DND-41 (cell line): ENCODE measurements around the gene ATP6V1G1.

Experiments used
- ATAC-seq: fragments of 200-7000 bp; cut with Tn5 transposase; 3 replicates; pipeline ENCODE4 v1.9.1; 2021; ENCODE audit warnings: low read depth; ENCODE audit not compliant: insufficient read depth
- DNase-seq: peaks from one replicate; pipeline ENCODE4 v3.0.0-alpha.2; 2020
- H2AFZ ChIP-seq: 2 replicates; pipeline ENCODE4 v1.6.0; 2012; ENCODE audit warnings: low read depth, low read length
- H3K27ac ChIP-seq: 2 replicates; pipeline ENCODE4 v1.5.1; 2012; ENCODE audit warnings: low read length, inconsistent platforms
- H3K27me3 ChIP-seq: fragments of 200-600 bp; sonication (generic); 2 replicates; pipeline ENCODE4 v1.6.0; 2012; ENCODE audit warnings: low read length, mild to moderate bottlenecking, inconsistent platforms; ENCODE audit not compliant: insufficient read depth, poor library complexity
- H3K36me3 ChIP-seq: 2 replicates; pipeline ENCODE4 v1.5.1; 2012; ENCODE audit warnings: low read length, inconsistent platforms; ENCODE audit not compliant: insufficient read depth
- H3K4me1 ChIP-seq: 2 replicates; pipeline ENCODE4 v1.5.1; 2012; ENCODE audit warnings: mild to moderate bottlenecking, low read length; ENCODE audit not compliant: insufficient read depth
- H3K4me2 ChIP-seq: 2 replicates; pipeline ENCODE4 v1.6.0; 2012; ENCODE audit warnings: mild to moderate bottlenecking, moderate library complexity, low read length, inconsistent platforms; ENCODE audit not compliant: insufficient read depth
- H3K4me3 ChIP-seq, 2 experiments: fragments of 200-600 bp in 1 of 2; shearing (Covaris generic) in 1 of 2; 2 replicates each; pipeline ENCODE4 v1.5.1; 2012 to 2016; ENCODE audit warnings: inconsistent platforms in 2 of 2, low read length in 2 of 2, mild to moderate bottlenecking in 2 of 2, low read depth in 1 of 2, moderate library complexity in 1 of 2
- H3K79me2 ChIP-seq: 2 replicates; pipeline ENCODE4 v1.6.0; 2012; ENCODE audit warnings: low read length, inconsistent platforms; ENCODE audit not compliant: insufficient read depth
- H3K9ac ChIP-seq: 2 replicates; pipeline ENCODE4 v1.6.0; 2012; ENCODE audit warnings: low read depth, mild to moderate bottlenecking, inconsistent platforms, low read length, moderate library complexity
- H3K9me3 ChIP-seq: 2 replicates; pipeline ENCODE4 v1.5.1; 2012; ENCODE audit warnings: low read length, moderate library complexity, mild to moderate bottlenecking, inconsistent platforms; ENCODE audit not compliant: insufficient read depth, severe bottlenecking
- H4K20me1 ChIP-seq: 2 replicates; pipeline ENCODE4 v1.6.0; 2012; ENCODE audit warnings: low read length; ENCODE audit not compliant: insufficient read depth
- CTCF ChIP-seq: IDR thresholded peaks from 2 replicates; pipeline ENCODE4 v1.5.1; 2012; ENCODE audit warnings: borderline replicate concordance, low read length, moderate library complexity, mild to moderate bottlenecking; ENCODE audit not compliant: poor library complexity, severe bottlenecking; ENCODE audit errors: extremely low read depth
- EZH2 ChIP-seq: IDR thresholded peaks from 3 replicates; pipeline ENCODE4 v1.6.1; 2012; ENCODE audit warnings: borderline replicate concordance, low read depth, mild to moderate bottlenecking, moderate library complexity, low read length, inconsistent platforms; ENCODE audit not compliant: severe bottlenecking

Gene ATP6V1G1

GRCh38 chr9:114619191-114619761 is 31.7 kb downstream of the ATP6V1G1 start:
- ATAC-seq (no peak), DNase-seq (no peak)
- peaks cover 63% of the 10 kb centered on the region for H3K79me2 ChIP-seq
- H3K27me3 ChIP-seq = no peaks in the 10 kb centered on the region
- H3K4me2 ChIP-seq = no peak overlapping the region
- TF ChIP-seq CTCF (no peak), EZH2 (no peak)
- no peak overlapping the region for H3K4me3 ChIP-seq
- no peak overlapping the region for H3K27ac ChIP-seq
- no peak overlapping the region for H3K9ac ChIP-seq
- H3K36me3 ChIP-seq = peaks cover 61% of the 10 kb centered on the region
- H3K4me1 ChIP-seq = peaks cover 2% of the 10 kb centered on the region; the same call in 1 of the 2 replicates
- peaks cover 3% of the 10 kb centered on the region; the same call in 1 of the 2 replicates for H4K20me1 ChIP-seq
- H3K9me3 ChIP-seq = no peaks in the 10 kb centered on the region
- H2AFZ ChIP-seq = no peak overlapping the region

DNA sequence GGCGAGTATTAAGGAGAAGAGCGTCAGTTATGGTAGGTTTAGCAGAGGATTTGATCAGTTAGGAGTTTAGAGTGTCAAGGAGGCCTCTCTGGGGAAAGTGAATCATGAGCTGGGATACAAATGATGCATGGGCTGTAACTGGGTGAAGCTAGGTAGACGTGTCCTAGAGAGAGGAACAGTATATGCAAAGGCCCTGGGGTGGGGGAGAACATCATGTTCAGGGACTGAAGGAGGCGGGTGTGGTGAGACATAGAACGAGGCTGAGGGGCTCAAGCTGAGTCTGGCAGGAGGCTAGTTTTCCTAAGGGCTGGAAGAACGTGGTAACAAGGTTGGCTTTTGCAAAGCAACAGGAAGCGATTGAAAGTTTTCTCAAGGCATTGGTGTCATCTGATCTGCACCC is 34.0 kb downstream of the ATP6V1G1 start:
- DNase-seq (no peak), ATAC-seq (no peak)
- H3K4me3 ChIP-seq = no peak overlapping the region
- no peak overlapping the region for H3K9ac ChIP-seq
- TF ChIP-seq CTCF (no peak), EZH2 (no peak)
- no peaks in the 10 kb centered on the region for H3K27me3 ChIP-seq
- no peaks in the 10 kb centered on the region for H3K9me3 ChIP-seq
- H4K20me1 ChIP-seq = peaks cover 4% of the 10 kb centered on the region; the same call in 1 of the 2 replicates
- H3K27ac ChIP-seq = no peak overlapping the region
- peaks cover 48% of the 10 kb centered on the region for H3K79me2 ChIP-seq
- no peak overlapping the region for H2AFZ ChIP-seq
- H3K36me3 ChIP-seq = peaks cover 74% of the 10 kb centered on the region
- no peak overlapping the region for H3K4me2 ChIP-seq
- no peaks in the 10 kb centered on the region for H3K4me1 ChIP-seq

DNA sequence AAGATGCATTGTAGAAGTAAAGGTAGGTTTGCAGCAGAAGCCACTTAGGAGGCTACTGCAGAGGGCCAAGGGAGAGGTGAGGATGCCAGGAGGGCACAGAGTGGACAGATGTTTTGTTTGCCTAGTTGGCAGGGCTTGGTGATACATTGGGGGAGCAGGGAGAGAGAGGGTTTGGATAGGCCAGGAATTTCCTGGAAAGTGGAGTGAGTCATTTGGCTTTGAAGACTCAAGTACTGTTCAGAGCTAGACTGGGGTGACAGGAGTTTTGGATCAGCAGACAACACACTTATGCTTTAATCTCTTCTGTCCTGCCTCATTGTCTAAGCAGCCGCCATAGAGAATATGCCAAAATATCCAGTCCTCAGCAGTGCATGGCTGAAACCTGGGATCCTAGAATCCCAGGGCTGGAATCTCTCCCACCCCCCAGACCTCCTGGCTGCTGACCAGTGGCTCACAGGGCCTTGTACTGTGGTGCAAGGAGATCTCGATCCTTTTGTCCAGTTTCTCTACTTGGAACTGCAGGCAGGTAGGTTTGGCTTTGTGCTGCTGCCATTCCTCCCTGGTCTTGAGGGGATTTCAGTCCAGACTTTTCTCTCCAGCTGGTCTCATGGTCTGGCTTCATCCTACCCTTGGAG is 34.5 kb downstream of the ATP6V1G1 start:
- Histone ChIP-seq H3K4me1 (no peaks in the 10 kb centered on the region), H3K79me2 (peaks cover 42% of the 10 kb centered on the region), H3K4me2 (no peak overlapping the region), H3K27me3 (no peaks in the 10 kb centered on the region), H2AFZ (no peak overlapping the region), H3K36me3 (peaks cover 78% of the 10 kb centered on the region), H3K4me3 (no peak overlapping the region), H3K9ac (no peak overlapping the region), H3K27ac (no peak overlapping the region), H4K20me1 (peaks cover 5% of the 10 kb centered on the region; the same call in 1 of the 2 replicates), H3K9me3 (no peaks in the 10 kb centered on the region)
- ATAC-seq = no peak
- TF ChIP-seq CTCF (no peak), EZH2 (no peak)
- no peak for DNase-seq

- Histone ChIP-seq H3K27ac (no peak overlapping the region), H3K9me3 (no peaks in the 10 kb centered on the region), H4K20me1 (peaks cover 2% of the 10 kb centered on the region; the same call in 1 of the 2 replicates), H3K27me3 (no peaks in the 10 kb centered on the region), H3K4me2 (no peak overlapping the region), H3K4me3 (no peak overlapping the region), H3K4me1 (no peaks in the 10 kb centered on the region), H3K79me2 (peaks cover 18% of the 10 kb centered on the region), H2AFZ (no peak overlapping the region), H3K9ac (no peak overlapping the region), H3K36me3 (peaks cover 77% of the 10 kb centered on the region)
- no peak for DNase-seq
- no peak for ATAC-seq
- no peak for TF ChIP-seq CTCF
- no peak for TF ChIP-seq EZH2
These were observed 37.1 kb downstream of the ATP6V1G1 start for GRCh38 chr9:114624677-114625076.
